Islet precursor cell (in vitro differentiated cells): ENCODE results near the gene BRSK1.
"Not testable (repeated sequence)": the region's sequence is repeated elsewhere in the genome, so short reads cannot be mapped to it uniquely, and the experiment has no call there.

Source experiments
- DNase-seq: peaks from one replicate; pipeline ENCODE4 v3.0.0-alpha.2; 2018

Gene BRSK1

GRCh38 chr19:55306712-55307111 lies 22.9 kb downstream of the BRSK1 start:
- no peak for DNase-seq

GRCh38 chr19:55308281-55308680 lies 24.5 kb downstream of the BRSK1 start:
- DNase-seq, result no peak

- no peak for DNase-seq
Observed at GRCh38 chr19:55309448-55309847, 25.7 kb downstream of the BRSK1 start.

- DNase-seq, result no peak
Observed at GRCh38 chr19:55310498-55310897, 26.7 kb downstream of the BRSK1 start.

- no peak for DNase-seq
Observed at GRCh38 chr19:55311397-55311796, 27.6 kb downstream of the BRSK1 start.

- DNase-seq, result no peak
Observed at GRCh38 chr19:55311797-55312196, 28.0 kb downstream of the BRSK1 start.

- no peak for DNase-seq
Observed at GRCh38 chr19:55312621-55313512, 29.1 kb downstream of the BRSK1 start.

GRCh38 chr19:55314396-55314795 lies 30.6 kb downstream of the BRSK1 start:
- no peak for DNase-seq

- no peak for DNase-seq
Observed at GRCh38 chr19:55315956-55316525, 32.2 kb downstream of the BRSK1 start.

GRCh38 chr19:55316646-55317045 lies 32.8 kb downstream of the BRSK1 start:
- no peak for DNase-seq

- peak; percentile 87 for DNase-seq
Observed at GRCh38 chr19:55319785-55320184, 36.0 kb downstream of the BRSK1 start.

- DNase-seq, result no peak
Observed at GRCh38 chr19:55320844-55321419, 37.1 kb downstream of the BRSK1 start.

- DNase-seq, result no peak
Observed at GRCh38 chr19:55321466-55322137, 37.8 kb downstream of the BRSK1 start.

GRCh38 chr19:55322204-55322885 lies 38.5 kb downstream of the BRSK1 start:
- DNase-seq, result no peak

GRCh38 chr19:55324662-55325061 lies 40.9 kb downstream of the BRSK1 start:
- no peak for DNase-seq

GRCh38 chr19:55325172-55325571 lies 41.4 kb downstream of the BRSK1 start, which contains the start of gene TMEM150B:
Gene TMEM150B, minus strand, starts transcription at chr19:55325341. Its CDS starts 4,305 bp downstream, at chr19:55321036.
- peak; percentile 28 for DNase-seq

- not testable (repeated sequence) for DNase-seq
Observed at GRCh38 chr19:55328774-55329318, 45.0 kb downstream of the BRSK1 start.

GRCh38 chr19:55329791-55330190 lies 46.0 kb downstream of the BRSK1 start:
- DNase-seq, result not testable (repeated sequence)

GRCh38 chr19:55333870-55334269 lies 50.1 kb downstream of the BRSK1 start:
- peak; percentile 50 for DNase-seq

- DNase-seq, result peak; percentile 53
Observed at GRCh38 chr19:55336101-55336500, 52.3 kb downstream of the BRSK1 start.

GRCh38 chr19:55339105-55339888 lies 55.5 kb downstream of the BRSK1 start, which contains the start of gene KMT5C:
Gene KMT5C, plus strand, starts transcription at chr19:55339876. Its CDS starts 2,061 bp downstream, at chr19:55341937.
- peak; percentile 100 for DNase-seq
